HG03095 (cell line): ENCODE results near the gene KIF6.

Source experiments
- ATAC-seq: cut with Tn5 transposase; IDR thresholded peaks from one replicate; pipeline ENCODE4 v1.9.1; 2021; ENCODE audit warnings: moderate library complexity; ENCODE audit not compliant: unreplicated experiment

KIF6 gene

GRCh38 chr6:39426073-39426456, 299.1 kb downstream of the KIF6 start:
- ATAC-seq: no peak

- ATAC-seq: no peak
Observed at GRCh38 chr6:39425346-39426072, 299.7 kb downstream of the KIF6 start.

GRCh38 chr6:39424831-39425230, 300.4 kb downstream of the KIF6 start:
- ATAC-seq: no peak

DNA sequence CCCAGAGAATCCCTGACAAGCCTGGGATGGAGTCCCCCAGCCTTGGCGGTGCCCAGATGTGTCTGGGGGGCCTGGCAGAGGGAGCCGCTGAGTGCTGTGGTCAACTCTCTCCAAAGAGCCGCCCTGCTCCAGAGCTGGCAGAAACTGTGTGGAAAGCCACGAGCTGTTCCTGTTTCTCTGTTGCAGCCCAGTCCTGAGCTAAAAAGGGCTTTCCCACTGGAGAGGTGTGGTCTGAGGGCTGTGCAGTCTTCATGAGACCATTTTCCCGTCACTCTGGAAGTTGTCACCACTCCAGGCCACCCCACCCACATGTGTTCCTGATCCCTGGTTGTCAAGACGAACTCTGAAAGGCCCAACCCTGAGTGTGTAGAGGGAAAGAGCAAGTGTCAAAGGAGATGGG, 303.0 kb downstream of the KIF6 start:
- ATAC-seq: no peak

DNA sequence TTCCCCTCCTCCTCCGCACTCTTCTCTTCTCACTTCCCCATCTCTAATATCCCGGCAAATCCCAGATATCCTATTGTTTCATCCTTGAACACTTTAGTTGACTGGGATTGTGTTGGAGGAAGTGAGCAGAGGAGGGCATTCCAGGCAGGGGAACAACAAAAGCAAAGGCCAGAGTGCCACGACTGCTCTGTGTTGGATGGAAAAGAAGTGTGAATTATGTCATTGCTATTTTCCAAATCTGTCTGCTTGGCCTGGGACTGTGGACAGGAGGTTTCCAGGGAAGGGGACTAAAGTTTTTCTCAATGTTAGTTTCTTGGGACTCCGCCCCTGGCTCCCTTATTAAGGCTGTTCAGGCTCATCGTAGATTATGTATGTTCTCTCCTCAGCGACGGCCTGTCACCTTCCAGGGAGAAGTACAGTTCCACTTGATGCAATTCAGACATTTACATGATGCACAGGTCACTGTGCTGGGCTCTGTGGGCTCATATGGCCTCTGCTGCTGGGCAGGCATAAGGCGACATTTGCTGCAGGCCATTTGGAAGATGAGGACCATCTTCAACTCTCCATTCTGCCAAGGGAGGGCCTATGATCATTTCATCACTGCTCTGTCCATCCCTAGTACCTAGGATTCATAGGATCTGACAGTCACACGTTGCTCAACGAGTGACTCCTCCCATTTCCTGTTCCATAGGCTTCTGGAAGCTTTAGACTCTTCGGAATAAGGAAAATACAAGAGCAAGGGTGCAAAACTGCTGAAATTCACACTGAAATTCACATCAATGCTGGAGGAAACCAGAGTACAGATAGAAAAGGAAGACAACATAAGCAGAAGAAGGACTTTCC, 303.6 kb downstream of the KIF6 start:
- no peak for ATAC-seq

GRCh38 chr6:39420300-39421265, 304.6 kb downstream of the KIF6 start:
- ATAC-seq: no peak

- no peak for ATAC-seq
Observed at GRCh38 chr6:39419607-39420006, 305.6 kb downstream of the KIF6 start.

- ATAC-seq: no peak
Observed at GRCh38 chr6:39417440-39417839, 307.8 kb downstream of the KIF6 start.

- no peak for ATAC-seq
Observed at GRCh38 chr6:39416728-39417127, 308.5 kb downstream of the KIF6 start.

GRCh38 chr6:39416026-39416425, 309.2 kb downstream of the KIF6 start:
- ATAC-seq: no peak

GRCh38 chr6:39415482-39415881, 309.7 kb downstream of the KIF6 start:
- ATAC-seq: no peak

- no peak for ATAC-seq
Observed at GRCh38 chr6:39411465-39411864, 313.7 kb downstream of the KIF6 start.

- no peak for ATAC-seq
Observed at GRCh38 chr6:39411001-39411400, 314.2 kb downstream of the KIF6 start.

DNA sequence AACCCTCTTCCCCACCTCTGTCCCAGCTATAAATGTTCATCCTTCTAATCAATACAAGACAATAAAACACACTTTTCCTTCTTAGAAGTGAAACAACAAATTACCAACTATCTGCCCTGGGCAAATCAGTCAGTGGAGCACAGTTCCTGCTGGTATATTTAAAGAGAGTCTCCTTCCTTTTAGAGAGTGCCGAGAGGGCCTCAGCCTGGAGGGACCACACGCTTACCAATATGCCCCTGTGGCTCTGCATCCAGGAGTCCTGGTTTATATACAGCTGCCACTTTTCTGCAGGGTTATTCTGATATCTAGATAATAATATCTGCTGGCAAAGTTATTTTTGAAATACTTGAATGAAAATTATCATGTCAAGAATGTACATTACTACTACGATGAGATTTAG, 315.3 kb downstream of the KIF6 start:
- ATAC-seq: no peak

DNA sequence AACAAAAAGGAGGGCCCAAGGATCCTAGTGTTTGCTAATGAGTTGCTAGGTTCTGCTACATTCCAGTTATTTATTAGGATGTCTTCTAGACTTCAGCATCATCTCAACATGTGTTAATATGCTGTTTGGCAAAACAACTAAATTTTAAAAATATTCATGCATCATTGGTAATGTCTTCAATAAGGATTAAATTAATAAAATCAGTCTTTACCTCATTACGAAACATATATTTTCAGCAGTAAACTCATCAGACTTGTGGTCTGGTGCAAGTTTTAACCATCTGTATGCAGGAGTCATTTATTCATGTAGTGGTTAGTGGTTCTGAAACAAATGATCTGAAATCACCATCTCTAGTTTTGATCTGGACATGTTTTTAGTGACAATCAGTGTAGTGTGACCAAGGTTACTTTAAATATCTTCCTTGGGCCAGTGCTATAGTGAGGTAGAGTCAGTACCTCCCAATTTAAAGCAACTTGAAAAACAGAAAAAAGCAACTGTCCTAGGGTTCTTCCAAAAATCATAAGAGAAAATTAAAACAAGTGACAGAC, 317.7 kb downstream of the KIF6 start:
- peak; percentile 94 for ATAC-seq

DNA sequence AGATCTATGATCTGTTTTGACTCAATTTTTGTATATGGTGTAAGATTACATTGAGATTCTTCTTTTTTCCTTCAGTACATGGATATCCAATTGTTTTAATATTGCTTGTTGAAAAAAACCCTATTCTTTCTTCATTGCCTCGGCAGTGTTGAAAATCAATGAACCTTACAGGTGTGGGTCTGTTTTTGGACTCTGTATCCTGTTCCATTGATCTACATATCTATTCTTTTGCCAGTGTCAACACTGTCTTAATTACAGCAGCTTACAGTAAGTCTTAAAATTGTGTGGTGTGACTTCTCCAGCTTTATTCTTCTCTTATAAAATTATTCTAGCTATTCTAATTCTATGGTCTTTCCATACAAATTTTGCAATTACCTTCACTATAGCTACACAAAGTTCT, 320.9 kb downstream of the KIF6 start:
- no peak for ATAC-seq

DNA sequence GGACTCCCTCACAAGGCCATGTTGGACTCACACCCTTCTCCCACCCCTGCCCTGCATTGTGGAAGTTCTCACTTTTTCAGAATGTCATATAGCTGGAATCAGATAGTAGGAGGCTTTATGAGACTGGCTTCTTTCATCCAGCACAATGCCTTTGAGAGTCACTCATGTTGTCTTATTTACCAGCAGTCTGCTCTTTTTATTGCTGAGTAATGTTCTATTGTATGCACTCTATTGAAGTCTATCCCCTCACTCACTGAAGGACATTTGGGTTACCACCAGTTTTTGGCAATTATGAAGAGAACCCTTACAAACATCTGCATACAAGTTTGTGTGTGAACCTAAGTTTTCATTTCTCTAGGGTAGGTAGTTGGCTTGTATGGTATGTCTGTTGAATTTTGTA, 321.9 kb downstream of the KIF6 start:
- no peak for ATAC-seq

DNA sequence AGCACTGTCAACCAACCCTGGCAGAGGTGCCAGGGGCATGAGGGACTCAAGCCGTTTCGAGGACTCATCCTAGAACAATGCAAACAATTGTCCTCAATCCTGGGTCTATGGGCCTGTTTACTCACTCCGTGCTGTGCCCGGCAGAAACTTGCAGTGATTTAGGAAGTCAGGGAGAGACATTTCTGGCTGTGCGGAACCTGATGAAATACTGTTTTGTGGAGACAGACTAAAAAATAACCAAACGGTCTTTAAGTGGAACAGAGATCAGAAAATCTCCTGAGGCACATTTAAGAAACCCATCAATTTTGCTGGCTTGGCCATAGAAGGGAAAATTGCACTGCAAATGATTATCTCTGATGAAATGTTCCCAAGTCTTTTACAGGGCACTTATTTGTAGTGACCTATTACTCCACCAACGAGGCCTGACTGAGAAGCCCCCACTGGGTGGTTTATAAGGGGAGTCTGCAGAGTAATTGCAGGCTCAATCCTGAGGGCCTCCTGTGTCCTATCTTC, 322.9 kb downstream of the KIF6 start:
- no peak for ATAC-seq

DNA sequence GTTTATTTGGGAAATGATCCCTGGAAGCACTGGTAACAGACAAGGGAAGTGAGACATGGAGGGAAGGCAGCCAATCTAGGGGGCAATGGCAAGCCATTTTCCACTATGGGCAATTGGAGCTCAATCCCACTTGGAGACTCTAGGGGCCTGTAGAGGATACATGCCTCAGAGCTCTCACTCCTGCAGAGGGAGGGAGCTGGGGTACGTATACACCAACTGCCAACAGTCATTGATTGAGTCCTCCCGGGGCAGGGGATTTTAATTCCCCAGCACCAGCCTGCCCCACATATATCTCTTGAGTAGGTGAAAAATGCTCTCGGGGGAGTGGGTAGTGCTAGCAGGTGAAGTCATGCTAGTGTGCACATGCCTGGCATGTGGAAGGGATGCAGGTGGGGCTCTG, 323.8 kb downstream of the KIF6 start:
- ATAC-seq: no peak

GRCh38 chr6:39400026-39400425, 325.2 kb downstream of the KIF6 start:
- ATAC-seq: no peak

- no peak for ATAC-seq
Observed at GRCh38 chr6:39396854-39397253, 328.4 kb downstream of the KIF6 start.
